HCT116 (cell line): ENCODE data around the gene DOK6. TPM values are rescaled to one million over a fixed set of nuclear protein-coding genes. Genes with fewer than 3 reads are reported as not detected.
"Not testable (repeated sequence)": the region's sequence is repeated elsewhere in the genome, so short reads cannot be mapped to it uniquely, and the experiment has no call there.

Experiments used
- ATAC-seq: fragments of 200-7000 bp; cut with Tn5 transposase; 2 replicates; pipeline ENCODE4 v1.9.1; 2020; ENCODE audit warnings: mild to moderate bottlenecking, moderate library complexity
- BruUV-seq: library from RNA; stranded (reverse); fragments of 400-500 nt; replicated peaks from 2 replicates; lab custom pipeline; 2021; lab: Mats Ljungman, UMichigan
- CTCF ChIA-PET: fragments of 300-600 bp; sonication (Branson Sonifier 250); formaldehyde crosslinking; loops from one replicate; lab custom pipeline; 2021; ENCODE audit warnings: antibody characterized with exemption; lab: Charles Lee
- POLR2A ChIA-PET: fragments of 300-600, 350-600 bp; sonication (Branson Sonifier 250); formaldehyde crosslinking; loops from one replicate; lab custom pipeline; 2021; ENCODE audit warnings: antibody characterized with exemption; lab: Charles Lee
- RAD21 ChIA-PET, 2 experiments: fragments of 300-600 bp; sonication (Branson Sonifier 250); formaldehyde crosslinking; loops; one replicate each; lab custom pipeline; 2023; ENCODE audit warnings: low total read pairs in 2 of 2; ENCODE audit not compliant: uncharacterized antibody in 2 of 2, unreplicated experiment in 2 of 2, low non-redundant PET in 1 of 2; lab: Charles Lee
- DNase-seq: peaks from one replicate; pipeline ENCODE4 v3.0.0-alpha.2; 2010; ENCODE audit warnings: low read depth, low spot score
- H2AFZ ChIP-seq: fragments of 200-600 bp; shearing (Covaris generic), sonication (generic); 2 replicates; pipeline ENCODE4 v1.6.1; 2017; ENCODE audit warnings: low read depth, mixed run types, mixed read lengths, antibody characterized with exemption, low read length; ENCODE audit not compliant: poor library complexity, severe bottlenecking
- H3K27ac ChIP-seq: 2 replicates; pipeline ENCODE4 v1.5.1; 2012; ENCODE audit warnings: low read depth, low read length
- H3K27me3 ChIP-seq: fragments of 200-600 bp; sonication (generic); 2 replicates; pipeline ENCODE4 v1.6.1; 2016; ENCODE audit warnings: mixed run types, low read length, mixed read lengths; ENCODE audit not compliant: insufficient read depth
- H3K36me3 ChIP-seq, 2 experiments: fragments of 200-500 bp in 1 of 2; fragments of 200-600 bp in 1 of 2; sonication (Bioruptor generic) in 1 of 2; sonication (generic) in 1 of 2; 2 replicates each; pipeline versions ENCODE4 v1.5.1 to v1.6.1; 2014 to 2016; ENCODE audit warnings: low read length in 2 of 2, inconsistent platforms in 1 of 2, mixed read lengths in 1 of 2, mixed run types in 1 of 2; ENCODE audit not compliant: insufficient read depth in 2 of 2, control insufficient read depth in 1 of 2
- H3K4me1 ChIP-seq, 2 experiments: fragments of 200-600 bp in 1 of 2; sonication (generic) in 1 of 2; 2 replicates each; pipeline versions ENCODE4 v1.5.1 to v1.6.1; 2012 to 2017; ENCODE audit warnings: low read length in 2 of 2, inconsistent platforms in 1 of 2, mild to moderate bottlenecking in 1 of 2, mixed read lengths in 1 of 2, mixed run types in 1 of 2, moderate library complexity in 1 of 2; ENCODE audit not compliant: insufficient read depth in 2 of 2, control insufficient read depth in 1 of 2
- H3K4me2 ChIP-seq: fragments of 200-600 bp; sonication (generic); 2 replicates; pipeline ENCODE4 v1.6.1; 2017; ENCODE audit warnings: mixed run types, low read length, mixed read lengths
- H3K4me3 ChIP-seq, 2 experiments: fragments of 200-600 bp in 1 of 2; sonication (generic) in 1 of 2; replicated peaks in 1 of 2; 2 replicates each; pipeline ENCODE4 v1.5.1; 2011 to 2016; ENCODE audit warnings: low read length in 2 of 2, control low read depth in 1 of 2, low read depth in 1 of 2, mild to moderate bottlenecking in 1 of 2, mixed read lengths in 1 of 2, mixed run types in 1 of 2
- H3K79me2 ChIP-seq: fragments of 200-600 bp; sonication (generic); 2 replicates; pipeline ENCODE4 v1.6.1; 2017; ENCODE audit warnings: mild to moderate bottlenecking, mixed run types, low read length, moderate library complexity, mixed read lengths; ENCODE audit not compliant: insufficient read depth
- H3K9ac ChIP-seq: fragments of 200-600 bp; sonication (generic); 2 replicates; pipeline ENCODE4 v1.6.1; 2016; ENCODE audit warnings: low read length, mixed read lengths
- H3K9me2 ChIP-seq: fragments of 200-600 bp; sonication (generic), shearing (Covaris generic); 2 replicates; pipeline ENCODE4 v1.6.1; 2017; ENCODE audit warnings: mixed run types, mild to moderate bottlenecking, moderate library complexity; ENCODE audit not compliant: insufficient read depth
- H3K9me3 ChIP-seq, 2 experiments: fragments of 200-500 bp in 1 of 2; fragments of 200-600 bp in 1 of 2; sonication (Bioruptor generic) in 1 of 2; sonication (generic) in 1 of 2; 2 replicates each; pipeline ENCODE4 v1.6.1; 2014 to 2017; ENCODE audit warnings: low read length in 2 of 2, mixed read lengths in 2 of 2, inconsistent platforms in 1 of 2, low read depth in 1 of 2, mild to moderate bottlenecking in 1 of 2, mixed run types in 1 of 2, moderate library complexity in 1 of 2; ENCODE audit not compliant: control insufficient read depth in 1 of 2, insufficient read depth in 1 of 2
- H4K20me1 ChIP-seq: fragments of 200-600 bp; sonication (generic), shearing (Covaris generic); 2 replicates; pipeline ENCODE4 v1.6.1; 2017; ENCODE audit warnings: mixed run types, mild to moderate bottlenecking, moderate library complexity; ENCODE audit not compliant: insufficient read depth
- CBX3 ChIP-seq: IDR thresholded peaks from 2 replicates; pipeline ENCODE4 v1.6.1; 2012; ENCODE audit warnings: low read depth
- CTCF ChIP-seq, 3 experiments: fragments of 200-600 bp in 1 of 3; sonication (generic) in 1 of 3; IDR thresholded peaks in 2 of 3; conservative IDR thresholded peaks in 1 of 3; 2 replicates each; pipeline ENCODE4 v1.5.1; 2012 to 2017; ENCODE audit warnings: low read depth in 2 of 3, low read length in 2 of 3, antibody characterized with exemption in 1 of 3, borderline replicate concordance in 1 of 3, control low read depth in 1 of 3, mild to moderate bottlenecking in 1 of 3, mixed read lengths in 1 of 3, mixed run types in 1 of 3, moderate library complexity in 1 of 3; ENCODE audit not compliant: insufficient read depth in 1 of 3
- EZH2 ChIP-seq: fragments of 200-600 bp; sonication (generic); IDR thresholded peaks from 2 replicates; pipeline ENCODE4 v1.6.1; 2017; ENCODE audit warnings: antibody characterized with exemption, mixed run types
- FOSL1 ChIP-seq: IDR thresholded peaks from 2 replicates; pipeline ENCODE4 v1.6.1; 2012; ENCODE audit warnings: low read depth
- JUND ChIP-seq: IDR thresholded peaks from 2 replicates; pipeline ENCODE4 v1.6.1; 2012
- MAX ChIP-seq: IDR thresholded peaks from 2 replicates; pipeline ENCODE4 v1.6.1; 2012
- POLR2AphosphoS5 ChIP-seq: IDR thresholded peaks from 2 replicates; pipeline ENCODE4 v1.6.1; 2011; ENCODE audit warnings: mild to moderate bottlenecking, low read depth, low read length, moderate library complexity
- RAD21 ChIP-seq: IDR thresholded peaks from 2 replicates; pipeline ENCODE4 v1.6.1; 2012; ENCODE audit warnings: low read depth, mild to moderate bottlenecking
- REST ChIP-seq: IDR thresholded peaks from 2 replicates; pipeline ENCODE4 v1.6.1; 2012; ENCODE audit warnings: low read depth
- SRF ChIP-seq: IDR thresholded peaks from 2 replicates; pipeline ENCODE4 v1.6.1; 2012; ENCODE audit warnings: low read depth
- YY1 ChIP-seq: IDR thresholded peaks from 2 replicates; pipeline ENCODE4 v1.6.1; 2011; ENCODE audit warnings: low read length, low read depth, moderate library complexity, mild to moderate bottlenecking; ENCODE audit not compliant: insufficient replicate concordance; ENCODE audit errors: extremely low read depth
- ZFX ChIP-seq: fragments of 450-650 bp; IDR thresholded peaks from 2 replicates; pipeline ENCODE4 v1.6.1; 2017
- intact Hi-C: fragments of 100-400 bp; cut with micrococcal nuclease; formaldehyde crosslinking; loops from 2 replicates; pipeline ENCODE4 v1.10.0; 2022
- total RNA-seq: library from RNA; stranded (reverse); gene quantifications from one replicate; pipeline ENCODE4 v1.2.1, GENCODE V29; 2021; ENCODE audit not compliant: unreplicated experiment

The DOK6 gene
- total RNA-seq, 1 experiment from 2014 or later: not detected

- intact Hi-C loops: no loop called here
- ATAC-seq: no peak
- H3K27me3 ChIP-seq: no peaks in the 10 kb centered on the region
- no peaks in the 10 kb centered on the region for H3K9me3 ChIP-seq
- no peak overlapping the region for H3K27ac ChIP-seq
- H3K9ac ChIP-seq: no peak overlapping the region
- BruUV-seq: no TSS peak
- no peak for DNase-seq
- no peak overlapping the region for H3K4me3 ChIP-seq
- H3K4me1 ChIP-seq: no peaks in the 10 kb centered on the region
- H3K9me2 ChIP-seq: no peaks in the 10 kb centered on the region
- H3K79me2 ChIP-seq: no peaks in the 10 kb centered on the region
- no peak overlapping the region for H2AFZ ChIP-seq
- POLR2A ChIA-PET: no interaction called here
- CTCF ChIA-PET: no interaction called here
- H3K4me2 ChIP-seq: no peak overlapping the region
- H4K20me1 ChIP-seq: no peaks in the 10 kb centered on the region
- RAD21 ChIA-PET: no interaction called here
- no peaks in the 10 kb centered on the region for H3K36me3 ChIP-seq
- TF ChIP-seq REST: no peak
- TF ChIP-seq ZFX: no peak
- no peak for TF ChIP-seq FOSL1
- no peak for TF ChIP-seq CBX3
- no peak for TF ChIP-seq MAX
- TF ChIP-seq JUND: no peak
- TF ChIP-seq EZH2: no peak
- no peak for TF ChIP-seq RAD21
- no peak for TF ChIP-seq SRF
- TF ChIP-seq YY1: no peak
- no peak for TF ChIP-seq POLR2AphosphoS5
- no peak for TF ChIP-seq CTCF (IDR thresholded peaks at IDR 0.05 in 2 of 3, conservative IDR thresholded peaks at IDR 0.05 in 1 of 3; ENCODE audit: borderline replicate concordance in 1 of 3, insufficient read depth in 1 of 3, low read depth in 2 of 3, low read length in 2 of 3)
Observed at GRCh38 chr18:69858897-69859296, 458.2 kb downstream of the DOK6 start.

- H3K27me3 ChIP-seq, ATAC-seq, intact Hi-C loops, H3K79me2 ChIP-seq, H2AFZ ChIP-seq, H3K27ac ChIP-seq, RAD21 ChIA-PET, H3K4me1 ChIP-seq, CTCF ChIA-PET, H3K4me3 ChIP-seq, H3K9ac ChIP-seq, H3K36me3 ChIP-seq, H3K9me3 ChIP-seq, H4K20me1 ChIP-seq, H3K9me2 ChIP-seq, DNase-seq, BruUV-seq, H3K4me2 ChIP-seq: not testable (repeated sequence)
- POLR2A ChIA-PET: interaction anchor here (0.6 kb wide), 1 partner anchor 14 kb away, joined by 5 read pairs; no protein-coding TSS in a partner anchor
Observed at GRCh38 chr18:69864802-69865201, 464.1 kb downstream of the DOK6 start.
